ENCODE data around the gene CES2. TPM values are rescaled to one million over a fixed set of nuclear protein-coding genes. Genes with fewer than 3 reads are reported as not detected.
"Not testable (repeated sequence)": the region's sequence is repeated elsewhere in the genome, so short reads cannot be mapped to it uniquely, and the experiment has no call there.

The CES2 gene
- polyA plus RNA-seq, 4 donors: 221 to 337 (median 294) TPM

- Histone ChIP-seq H3K27me3 (ENCODE audit: control insufficient read depth in 3 of 3, insufficient read depth in 3 of 3, low read length in 3 of 3) (peaks cover 0 to 22% (median 7%) of the 10 kb centered on the region in 3 donors), H3K27ac (ENCODE audit: low read depth in 1 of 3, low read length in 2 of 3) (peak overlapping the region in 2 of 3 donors; percentile 87 to 89), H3K4me1 (ENCODE audit: control insufficient read depth in 3 of 3, insufficient read depth in 2 of 3, low read depth in 1 of 3, low read length in 2 of 3) (peaks cover 0 to 61% (median under 1%) of the 10 kb centered on the region in 3 donors), H3K4me3 (ENCODE audit: low read depth in 1 of 3, low read length in 3 of 3) (no peak overlapping the region), H3K36me3 (ENCODE audit: control insufficient read depth in 3 of 3, insufficient read depth in 2 of 3, low read depth in 1 of 3, low read length in 3 of 3) (no peaks in the 10 kb centered on the region), H3K9me3 (ENCODE audit: control insufficient read depth in 2 of 2, insufficient read depth in 1 of 2, low read depth in 1 of 2, low read length in 1 of 2) (no peaks in the 10 kb centered on the region)
- no peak for FAIRE-seq
- WGBS, 3 donors: 88 to 90% (median 89%) methylated on average over 7 of the region's 7 CpGs
- DNase-seq: peak in 1 of 2 donors; percentile 45
Measured at GRCh38 chr16:66952430-66953110, 17.3 kb downstream of the CES2 start.

- no peaks in the 10 kb centered on the region for H3K36me3 ChIP-seq (ENCODE audit: control insufficient read depth in 3 of 3, insufficient read depth in 2 of 3, low read depth in 1 of 3, low read length in 3 of 3)
- peaks cover 0 to 55% (median 0%) of the 10 kb centered on the region in 3 donors for H3K4me1 ChIP-seq (ENCODE audit: control insufficient read depth in 3 of 3, insufficient read depth in 2 of 3, low read depth in 1 of 3, low read length in 2 of 3)
- peak; percentile 90 for DNase-seq
- no peak overlapping the region for H3K4me3 ChIP-seq (ENCODE audit: low read depth in 1 of 3, low read length in 3 of 3)
- no peaks in the 10 kb centered on the region for H3K9me3 ChIP-seq (ENCODE audit: control insufficient read depth in 2 of 2, insufficient read depth in 1 of 2, low read depth in 1 of 2, low read length in 1 of 2)
- WGBS, 3 donors: 15 to 62% (median 28%) methylated on average over 10 of the region's 10 CpGs
- H3K27ac ChIP-seq (ENCODE audit: low read depth in 1 of 3, low read length in 2 of 3): peak overlapping the region; percentile 45 to 89 (median 87)
- H3K27me3 ChIP-seq (ENCODE audit: control insufficient read depth in 3 of 3, insufficient read depth in 3 of 3, low read length in 3 of 3): peaks cover 0 to 15% (median 7%) of the 10 kb centered on the region in 3 donors
- FAIRE-seq: no peak
Measured at GRCh38 chr16:66953462-66954096, 18.3 kb downstream of the CES2 start.

- DNase-seq (peak; percentile 91 to 92), FAIRE-seq (no peak)
- no peak overlapping the region for H3K4me3 ChIP-seq (ENCODE audit: low read depth in 1 of 3, low read length in 3 of 3)
- WGBS, 3 donors: 11 to 23% (median 13%) methylated on average over 8 of the region's 8 CpGs
- H3K36me3 ChIP-seq (ENCODE audit: control insufficient read depth in 3 of 3, insufficient read depth in 2 of 3, low read depth in 1 of 3, low read length in 3 of 3): no peaks in the 10 kb centered on the region
- H3K9me3 ChIP-seq (ENCODE audit: control insufficient read depth in 2 of 2, insufficient read depth in 1 of 2, low read depth in 1 of 2, low read length in 1 of 2): no peaks in the 10 kb centered on the region
- peaks cover 0 to 49% (median 0%) of the 10 kb centered on the region in 3 donors for H3K4me1 ChIP-seq (ENCODE audit: control insufficient read depth in 3 of 3, insufficient read depth in 2 of 3, low read depth in 1 of 3, low read length in 2 of 3)
- peak overlapping the region; percentile 45 to 87 (median 87) for H3K27ac ChIP-seq (ENCODE audit: low read depth in 1 of 3, low read length in 2 of 3)
- H3K27me3 ChIP-seq (ENCODE audit: control insufficient read depth in 3 of 3, insufficient read depth in 3 of 3, low read length in 3 of 3): peaks cover 0 to 9% (median 7%) of the 10 kb centered on the region in 3 donors
Measured at GRCh38 chr16:66954097-66954659, 18.9 kb downstream of the CES2 start.

GRCh38 chr16:66955363-66956153 is 20.2 kb downstream of the CES2 start:
- 31 to 60% (median 51%) methylated on average over 17 of the region's 17 CpGs for WGBS, 3 donors
- H3K36me3 ChIP-seq (ENCODE audit: control insufficient read depth in 3 of 3, insufficient read depth in 2 of 3, low read depth in 1 of 3, low read length in 3 of 3); H3K9me3 ChIP-seq (ENCODE audit: control insufficient read depth in 2 of 2, insufficient read depth in 1 of 2, low read depth in 1 of 2, low read length in 1 of 2); H3K27me3 ChIP-seq (ENCODE audit: control insufficient read depth in 3 of 3, insufficient read depth in 3 of 3, low read length in 3 of 3); FAIRE-seq; H3K4me3 ChIP-seq (ENCODE audit: low read depth in 1 of 3, low read length in 3 of 3): not testable (repeated sequence)
- Histone ChIP-seq H3K4me1 (ENCODE audit: control insufficient read depth in 3 of 3, insufficient read depth in 2 of 3, low read depth in 1 of 3, low read length in 2 of 3) (peaks cover 0 to 42% (median 0%) of the 10 kb centered on the region in 3 donors), H3K27ac (ENCODE audit: low read depth in 1 of 3, low read length in 2 of 3) (peak overlapping the region in 2 of 3 donors; percentile 27 to 53)
- peak in 1 of 2 donors; percentile 49 for DNase-seq

- H3K27me3 ChIP-seq (ENCODE audit: control insufficient read depth in 3 of 3, insufficient read depth in 3 of 3, low read length in 3 of 3); FAIRE-seq; H3K9me3 ChIP-seq (ENCODE audit: control insufficient read depth in 2 of 2, insufficient read depth in 1 of 2, low read depth in 1 of 2, low read length in 1 of 2); H3K4me3 ChIP-seq (ENCODE audit: low read depth in 1 of 3, low read length in 3 of 3); H3K36me3 ChIP-seq (ENCODE audit: control insufficient read depth in 3 of 3, insufficient read depth in 2 of 3, low read depth in 1 of 3, low read length in 3 of 3): not testable (repeated sequence)
- peaks cover 0 to 46% (median 0%) of the 10 kb centered on the region in 3 donors for H3K4me1 ChIP-seq (ENCODE audit: control insufficient read depth in 3 of 3, insufficient read depth in 2 of 3, low read depth in 1 of 3, low read length in 2 of 3)
- 17 to 55% (median 20%) methylated on average over 1 of the region's 1 CpG for WGBS, 3 donors
- peak in 1 of 2 donors; percentile 34 for DNase-seq
- H3K27ac ChIP-seq (ENCODE audit: low read depth in 1 of 3, low read length in 2 of 3): peak overlapping the region in 1 of 3 donors; percentile 53
Measured at GRCh38 chr16:66956154-66956457, 20.8 kb downstream of the CES2 start.

- Histone ChIP-seq H3K4me1 (ENCODE audit: control insufficient read depth in 3 of 3, insufficient read depth in 2 of 3, low read depth in 1 of 3, low read length in 2 of 3) (peaks cover 0 to 37% (median 0%) of the 10 kb centered on the region in 3 donors), H3K27ac (ENCODE audit: low read depth in 1 of 3, low read length in 2 of 3) (no peak overlapping the region)
- no peak for FAIRE-seq
Measured at GRCh38 chr16:66958857-66959703, 23.8 kb downstream of the CES2 start.

GRCh38 chr16:66959704-66960161 is 24.4 kb downstream of the CES2 start:
- no peak for DNase-seq

More at GRCh38 chr16:66958857-66959703, 23.8 kb downstream of the CES2 start:
- Histone ChIP-seq H3K4me3 (ENCODE audit: low read depth in 1 of 3, low read length in 3 of 3) (no peak overlapping the region), H3K27me3 (ENCODE audit: control insufficient read depth in 3 of 3, insufficient read depth in 3 of 3, low read length in 3 of 3) (no peaks in the 10 kb centered on the region), H3K9me3 (ENCODE audit: control insufficient read depth in 2 of 2, insufficient read depth in 1 of 2, low read depth in 1 of 2, low read length in 1 of 2) (no peaks in the 10 kb centered on the region), H3K36me3 (ENCODE audit: control insufficient read depth in 3 of 3, insufficient read depth in 2 of 3, low read depth in 1 of 3, low read length in 3 of 3) (peaks cover 0 to 13% (median 0%) of the 10 kb centered on the region in 3 donors)
- DNase-seq: no peak
- WGBS, 3 donors: 33 to 69% (median 55%) methylated on average over 7 of the region's 7 CpGs

More at GRCh38 chr16:66959704-66960161, 24.4 kb downstream of the CES2 start:
- Histone ChIP-seq H3K4me1 (ENCODE audit: control insufficient read depth in 3 of 3, insufficient read depth in 2 of 3, low read depth in 1 of 3, low read length in 2 of 3) (peaks cover 0 to 30% (median 0%) of the 10 kb centered on the region in 3 donors), H3K36me3 (ENCODE audit: control insufficient read depth in 3 of 3, insufficient read depth in 2 of 3, low read depth in 1 of 3, low read length in 3 of 3) (peaks cover 0 to 19% (median 0%) of the 10 kb centered on the region in 3 donors), H3K27ac (ENCODE audit: low read depth in 1 of 3, low read length in 2 of 3) (no peak overlapping the region), H3K9me3 (ENCODE audit: control insufficient read depth in 2 of 2, insufficient read depth in 1 of 2, low read depth in 1 of 2, low read length in 1 of 2) (no peaks in the 10 kb centered on the region), H3K4me3 (ENCODE audit: low read depth in 1 of 3, low read length in 3 of 3) (no peak overlapping the region), H3K27me3 (ENCODE audit: control insufficient read depth in 3 of 3, insufficient read depth in 3 of 3, low read length in 3 of 3) (no peaks in the 10 kb centered on the region)
- no peak for FAIRE-seq
- WGBS, 3 donors: 36 to 52% (median 49%) methylated on average over 5 of the region's 5 CpGs

Measured in small intestine (tissue), 7 donors.